Middle frontal gyrus (tissue), 1 donor: Measurements from ENCODE around the gene OCIAD2.
"Not testable (repeated sequence)": the region's sequence is repeated elsewhere in the genome, so short reads cannot be mapped to it uniquely, and the experiment has no call there.

ENCODE experiments used
- DNase-seq: peaks from one replicate; pipeline ENCODE4 v3.0.0-alpha.2; 2015; ENCODE audit warnings: low spot score; ENCODE audit errors: extremely low spot score

The OCIAD2 gene

GRCh38 chr4:48907706-48908477 is 1.3 kb upstream of the OCIAD2 start:
- no peak for DNase-seq

GRCh38 chr4:48905363-48906015 is 1.1 kb downstream of the OCIAD2 start:
- DNase-seq: no peak

- no peak for DNase-seq
Measured at GRCh38 chr4:48904541-48905142, 1.9 kb downstream of the OCIAD2 start.

- no peak for DNase-seq
Measured at GRCh38 chr4:48904101-48904500, 2.5 kb downstream of the OCIAD2 start.

- no peak for DNase-seq
Measured at GRCh38 chr4:48902266-48902665, 4.3 kb downstream of the OCIAD2 start.

GRCh38 chr4:48901196-48901595 is 5.4 kb downstream of the OCIAD2 start:
- no peak for DNase-seq

- DNase-seq: no peak
Measured at GRCh38 chr4:48899950-48900349, 6.6 kb downstream of the OCIAD2 start.

GRCh38 chr4:48899432-48899749 is 7.2 kb downstream of the OCIAD2 start:
- no peak for DNase-seq

- no peak for DNase-seq
Measured at GRCh38 chr4:48898733-48899431, 7.7 kb downstream of the OCIAD2 start.

GRCh38 chr4:48896845-48897244 is 9.7 kb downstream of the OCIAD2 start:
- DNase-seq: no peak

- DNase-seq: no peak
Measured at GRCh38 chr4:48891028-48891619, 15.4 kb downstream of the OCIAD2 start.

GRCh38 chr4:48889750-48890149 is 16.8 kb downstream of the OCIAD2 start:
- DNase-seq: not testable (repeated sequence)

- not testable (repeated sequence) for DNase-seq
Measured at GRCh38 chr4:48881646-48882045, 24.9 kb downstream of the OCIAD2 start.

- DNase-seq: no peak
Measured at GRCh38 chr4:48879561-48880442, 26.8 kb downstream of the OCIAD2 start.

GRCh38 chr4:48877827-48878535 is 28.6 kb downstream of the OCIAD2 start:
- DNase-seq: no peak

GRCh38 chr4:48864696-48865095 is 41.9 kb downstream of the OCIAD2 start:
- not testable (repeated sequence) for DNase-seq

- DNase-seq: no peak
Measured at GRCh38 chr4:48863728-48864127, 42.8 kb downstream of the OCIAD2 start.

- no peak for DNase-seq
Measured at GRCh38 chr4:48862661-48863060, 43.9 kb downstream of the OCIAD2 start.

GRCh38 chr4:48862038-48862437 is 44.5 kb downstream of the OCIAD2 start:
- no peak for DNase-seq

GRCh38 chr4:48858130-48858529 is 48.4 kb downstream of the OCIAD2 start:
- DNase-seq: no peak
